HEK293 (cell line): ENCODE results near the gene ABHD15.

ENCODE experiments used
- CTCF ChIA-PET: fragments of 350-600 bp; formaldehyde crosslinking; extraction: SDS; loops from one replicate; lab custom pipeline; 2021; ENCODE audit warnings: antibody characterized with exemption; lab: Yijun Ruan, JAX
- POLR2A ChIA-PET: fragments of 300-600 bp; formaldehyde crosslinking; extraction: SDS; loops from one replicate; lab custom pipeline; 2020; ENCODE audit warnings: antibody characterized with exemption, inconsistent platforms; lab: Yijun Ruan, JAX
- H3K27ac ChIP-seq: fragments of 200-500 bp; sonication (Bioruptor generic); 2 replicates; pipeline ENCODE4 v1.5.1; 2014; ENCODE audit warnings: low read depth, low read length, control low read depth, inconsistent platforms; ENCODE audit errors: extremely low read depth
- H3K36me3 ChIP-seq, 2 experiments: fragments of 200-500 bp in 1 of 2; sonication (Bioruptor generic) in 1 of 2; 1 replicate in 1 of 2; 2 replicates in 1 of 2; pipeline ENCODE4 v1.5.1; 2014 to 2017; ENCODE audit warnings: inconsistent platforms in 2 of 2, low read length in 2 of 2; ENCODE audit not compliant: control insufficient read depth in 2 of 2, insufficient read depth in 1 of 2
- H3K4me1 ChIP-seq: fragments of 200-500 bp; sonication (Bioruptor generic); 2 replicates; pipeline ENCODE4 v1.5.1; 2014; ENCODE audit warnings: mild to moderate bottlenecking, low read length, inconsistent platforms; ENCODE audit not compliant: control insufficient read depth, insufficient read depth
- H3K4me3 ChIP-seq: 2 replicates; pipeline ENCODE4 v1.5.1; 2011; ENCODE audit warnings: low read depth, mild to moderate bottlenecking, control low read depth, low read length, moderate library complexity
- H3K9me3 ChIP-seq: fragments of 200-500 bp; sonication (Bioruptor generic); 2 replicates; pipeline ENCODE4 v1.5.1; 2014; ENCODE audit warnings: low read depth, low read length, inconsistent platforms; ENCODE audit not compliant: control insufficient read depth, insufficient read depth
- EGR2 ChIP-seq: fragments of 450-650 bp; formaldehyde crosslinking; IDR thresholded peaks from 2 replicates; pipeline ENCODE4 v1.5.1; 2016; ENCODE audit warnings: low read depth, missing biosample characterization, missing genetic modification characterization
- GLIS1 ChIP-seq: fragments of 450-650 bp; formaldehyde crosslinking; IDR thresholded peaks from 2 replicates; pipeline ENCODE4 v1.5.1; 2016; ENCODE audit warnings: missing biosample characterization, missing genetic modification characterization
- HOXC10 ChIP-seq: sonication (generic); formaldehyde crosslinking; IDR thresholded peaks from 2 replicates; pipeline ENCODE4 v1.8.1; 2023; ENCODE audit warnings: mild to moderate bottlenecking, missing genetic modification reagents
- IKZF3 ChIP-seq: fragments of 450-650 bp; IDR thresholded peaks from 2 replicates; pipeline ENCODE4 v1.5.0; 2018; ENCODE audit warnings: missing biosample characterization, mild to moderate bottlenecking, missing genetic modification characterization, moderate library complexity
- MZF1 ChIP-seq: fragments of 450-650 bp; formaldehyde crosslinking; IDR thresholded peaks from 2 replicates; pipeline ENCODE4 v1.5.1; 2017; ENCODE audit warnings: missing biosample characterization, missing genetic modification characterization, borderline replicate concordance
- SCRT1 ChIP-seq: fragments of 450-650 bp; formaldehyde crosslinking; IDR thresholded peaks from 2 replicates; pipeline ENCODE4 v1.5.1; 2016; ENCODE audit warnings: missing biosample characterization, missing genetic modification characterization, borderline replicate concordance
- SCRT2 ChIP-seq: fragments of 450-650 bp; formaldehyde crosslinking; IDR thresholded peaks from 2 replicates; pipeline ENCODE4 v1.5.1; 2016; ENCODE audit warnings: missing biosample characterization, missing genetic modification characterization
- ZBTB7A ChIP-seq: fragments of 450-650 bp; formaldehyde crosslinking; IDR thresholded peaks from 2 replicates; pipeline ENCODE4 v1.5.1; 2016; ENCODE audit warnings: low read depth, missing biosample characterization, missing genetic modification characterization
- ZFHX2 ChIP-seq: fragments of 450-650 bp; formaldehyde crosslinking; conservative IDR thresholded peaks from 2 replicates; pipeline ENCODE4 v1.5.1; 2016; ENCODE audit warnings: missing biosample characterization, missing genetic modification characterization
- ZFP3 ChIP-seq: fragments of 450-650 bp; formaldehyde crosslinking; IDR thresholded peaks from 2 replicates; pipeline ENCODE4 v1.5.1; 2016; ENCODE audit warnings: low read depth, missing biosample characterization, missing genetic modification characterization
- ZNF19 ChIP-seq: fragments of 450-650 bp; formaldehyde crosslinking; IDR thresholded peaks from 2 replicates; pipeline ENCODE4; 2016; ENCODE audit warnings: missing biosample characterization, missing genetic modification characterization, low read depth
- ZNF48 ChIP-seq: fragments of 450-650 bp; formaldehyde crosslinking; IDR thresholded peaks from 2 replicates; pipeline ENCODE4 v1.5.1; 2016; ENCODE audit warnings: missing biosample characterization, missing genetic modification characterization
- ZNF549 ChIP-seq: fragments of 450-650 bp; IDR thresholded peaks from 2 replicates; pipeline ENCODE4 v1.5.1; 2018; ENCODE audit warnings: missing biosample characterization, missing genetic modification characterization, mild to moderate bottlenecking, inconsistent platforms, moderate library complexity
- ZNF600 ChIP-seq: fragments of 450-650 bp; formaldehyde crosslinking; IDR thresholded peaks from 2 replicates; pipeline ENCODE4 v1.5.1; 2016; ENCODE audit warnings: missing biosample characterization, missing genetic modification characterization
- ZNF626 ChIP-seq: fragments of 450-650 bp; sonication (Bioruptor Pico); formaldehyde crosslinking; IDR thresholded peaks from 2 replicates; pipeline ENCODE4 v1.5.1; 2018; ENCODE audit warnings: missing biosample characterization, missing genetic modification characterization, inconsistent platforms
- TF ChIP-seq, protein P1 (sequence below): fragments of 450-650 bp; formaldehyde crosslinking; IDR thresholded peaks from 2 replicates; pipeline ENCODE4 v1.5.1; 2016; ENCODE audit warnings: missing biosample characterization, missing genetic modification characterization
- TF ChIP-seq, protein P2 (sequence below): fragments of 450-650 bp; formaldehyde crosslinking; IDR thresholded peaks from 2 replicates; pipeline ENCODE4 v1.5.1; 2016; ENCODE audit warnings: missing biosample characterization, missing genetic modification characterization
- TF ChIP-seq, protein P3 (sequence below): fragments of 450-650 bp; formaldehyde crosslinking; IDR thresholded peaks from 2 replicates; pipeline ENCODE4 v1.5.1; 2016; ENCODE audit warnings: missing biosample characterization, missing genetic modification characterization

Gene ABHD15

DNA sequence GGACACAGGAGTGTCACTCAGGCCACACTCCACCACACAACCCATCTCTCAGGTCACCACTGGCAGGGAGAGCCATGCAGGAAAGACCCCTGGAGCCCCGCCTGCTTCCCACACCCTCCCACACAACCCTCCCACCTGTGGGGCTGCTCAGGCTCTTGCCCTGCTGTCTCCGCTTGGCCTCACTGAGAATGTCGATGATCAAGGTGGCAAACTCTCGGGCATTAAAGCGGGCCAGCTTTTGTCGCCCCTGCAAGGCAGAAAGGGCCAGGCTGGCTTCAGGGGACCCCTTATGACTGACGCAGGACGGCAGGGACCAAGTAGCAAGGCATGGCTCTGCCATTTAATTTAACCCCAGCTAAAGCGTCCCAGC lies 10.1 kb upstream of the ABHD15 start:
- Histone ChIP-seq H3K36me3 (peaks cover 14 to 94% of the 10 kb centered on the region in 2 experiments), H3K4me3 (no peak overlapping the region), H3K9me3 (no peaks in the 10 kb centered on the region), H3K27ac (no peak overlapping the region)
- CTCF ChIA-PET: interaction anchor here (0.5 to 1.3 kb wide), 2 partner anchors 207 to 506 kb away, joined by 3 to 4 read pairs; no protein-coding TSS in a partner anchor
- TF ChIP-seq SCRT2 (peak; percentile 29; the same call in 1 of the 2 replicates), EGR2 (tag by site-specific recombination) (peak; percentile 64), ZNF626 (no peak), ZFHX2 (tag by site-specific recombination) (peak; percentile 74), ZNF19 (tag by site-specific recombination) (no peak)
- TF ChIP-seq, protein P1, sequence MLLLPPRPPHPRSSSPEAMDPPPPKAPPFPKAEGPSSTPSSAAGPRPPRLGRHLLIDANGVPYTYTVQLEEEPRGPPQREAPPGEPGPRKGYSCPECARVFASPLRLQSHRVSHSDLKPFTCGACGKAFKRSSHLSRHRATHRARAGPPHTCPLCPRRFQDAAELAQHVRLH: no peak
- TF ChIP-seq, all 188 proteins: peak for 3
- no peaks in the 10 kb centered on the region for H3K4me1 ChIP-seq
- POLR2A ChIA-PET: interaction anchor here (1.0 to 1.4 kb wide), 4 partner anchors 10 to 283 kb away, joined by 3 to 5 read pairs (median 4); partner anchors contain the start of genes ABHD15 and NUFIP2

DNA sequence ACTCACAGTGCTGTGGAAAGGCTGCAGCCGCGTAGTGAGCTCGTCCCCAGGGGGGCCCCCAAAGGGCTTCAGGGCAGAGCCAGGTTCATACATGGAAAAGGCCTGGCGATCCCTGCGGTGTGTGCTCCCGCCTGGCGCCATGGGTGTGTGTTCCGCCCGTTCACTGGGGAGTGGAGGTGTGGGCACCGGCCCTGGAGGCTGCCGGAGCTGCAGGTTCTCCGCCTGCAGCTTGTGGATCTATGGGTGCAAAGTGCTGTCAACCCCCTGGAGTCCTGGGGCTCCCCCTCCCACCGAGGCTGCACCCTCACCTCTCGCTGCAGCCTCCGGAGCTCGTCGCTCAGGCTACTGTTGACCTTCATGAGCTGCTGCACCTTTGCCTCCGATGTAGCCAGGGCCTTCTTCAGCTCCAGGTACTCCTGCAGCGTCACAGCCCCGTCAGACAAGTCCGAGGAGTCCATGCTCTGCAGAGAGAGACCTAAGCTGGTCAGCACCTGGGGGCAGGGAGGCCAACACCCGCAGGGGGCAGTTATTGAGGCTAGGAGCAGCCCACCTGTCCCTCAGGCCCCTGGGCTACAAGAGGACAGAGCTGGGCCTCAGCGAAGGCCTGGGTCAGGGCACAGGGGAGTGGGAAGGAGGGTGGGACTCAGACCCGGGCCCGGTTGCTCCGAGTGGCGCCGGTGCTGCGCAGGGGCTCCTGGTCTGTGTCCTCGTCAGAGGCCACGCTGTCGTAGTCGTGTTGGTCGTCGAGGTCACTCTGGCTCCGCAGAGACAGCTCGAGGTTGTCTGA lies 9.6 kb upstream of the ABHD15 start:
- ChIA-PET CTCF (interaction anchor here (0.5 to 1.3 kb wide), 2 partner anchors 207 to 507 kb away, joined by 3 to 4 read pairs; no protein-coding TSS in a partner anchor), POLR2A (interaction anchor here (1.0 to 2.7 kb wide), 4 partner anchors 9 to 282 kb away, joined by 3 to 11 read pairs (median 4); partner anchors contain the start of genes ABHD15, ANKRD13B and NUFIP2)
- H3K27ac ChIP-seq: no peak overlapping the region
- TF ChIP-seq GLIS1 (tag by site-specific recombination) (peak; percentile 43; the same call in 1 of the 2 replicates), MZF1 (tag by site-specific recombination) (no peak), ZBTB7A (no peak)
- H3K4me1 ChIP-seq: no peaks in the 10 kb centered on the region
- H3K36me3 ChIP-seq: peaks cover 14 to 94% of the 10 kb centered on the region in 2 experiments
- no peak overlapping the region for H3K4me3 ChIP-seq
- H3K9me3 ChIP-seq: no peaks in the 10 kb centered on the region

DNA sequence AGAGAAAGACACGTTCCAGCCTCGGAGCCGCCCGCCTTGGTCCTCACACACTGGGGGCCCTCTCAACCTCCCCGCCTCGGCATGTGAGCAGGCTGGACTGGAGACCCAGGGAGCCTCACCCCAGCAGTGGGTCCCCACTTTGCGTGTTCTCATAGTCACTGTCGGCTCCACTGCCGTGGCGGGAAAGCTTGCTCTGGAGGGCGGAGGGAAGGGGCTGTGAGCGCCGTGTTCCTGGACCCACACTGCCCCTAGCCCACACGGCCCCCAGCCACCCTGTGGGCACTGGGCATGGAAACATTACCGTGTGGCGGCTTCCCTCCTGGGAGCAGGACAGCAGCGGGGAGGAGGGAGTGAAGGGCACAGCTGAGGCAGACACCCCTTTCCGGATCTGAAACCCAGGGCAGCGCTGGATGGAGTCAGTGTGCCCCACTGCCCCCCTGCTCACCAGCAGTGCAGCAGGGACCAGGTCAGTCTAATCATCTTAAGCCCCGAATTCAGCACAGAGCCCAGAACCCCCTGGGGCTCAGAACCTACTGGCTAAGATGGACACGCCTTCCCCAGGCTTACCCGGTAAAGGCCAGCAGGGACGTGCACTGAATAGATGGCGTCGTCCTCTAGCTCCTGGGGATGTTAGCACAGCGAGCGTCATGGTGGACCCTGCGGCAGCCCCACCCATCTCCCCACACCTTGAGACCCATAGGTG lies 8.8 kb upstream of the ABHD15 start:
- POLR2A ChIA-PET: interaction anchor here (0.5 to 2.7 kb wide), 4 partner anchors 13 to 269 kb away, joined by 3 to 11 read pairs (median 5); partner anchors contain the start of gene ANKRD13B

More for the DNA sequence above, 8.8 kb upstream of the ABHD15 start:
- no peaks in the 10 kb centered on the region for H3K9me3 ChIP-seq
- peaks cover 9 to 95% of the 10 kb centered on the region in 2 experiments for H3K36me3 ChIP-seq
- H3K4me1 ChIP-seq: no peaks in the 10 kb centered on the region
- H3K27ac ChIP-seq: no peak overlapping the region
- H3K4me3 ChIP-seq: no peak overlapping the region
- no peak for TF ChIP-seq ZFP3 (tag by site-specific recombination)
- no peak for TF ChIP-seq ZNF549
- no peak for TF ChIP-seq SCRT1 (tag by site-specific recombination)
- no peak for TF ChIP-seq IKZF3 (tag by site-specific recombination)
- TF ChIP-seq, protein P2, sequence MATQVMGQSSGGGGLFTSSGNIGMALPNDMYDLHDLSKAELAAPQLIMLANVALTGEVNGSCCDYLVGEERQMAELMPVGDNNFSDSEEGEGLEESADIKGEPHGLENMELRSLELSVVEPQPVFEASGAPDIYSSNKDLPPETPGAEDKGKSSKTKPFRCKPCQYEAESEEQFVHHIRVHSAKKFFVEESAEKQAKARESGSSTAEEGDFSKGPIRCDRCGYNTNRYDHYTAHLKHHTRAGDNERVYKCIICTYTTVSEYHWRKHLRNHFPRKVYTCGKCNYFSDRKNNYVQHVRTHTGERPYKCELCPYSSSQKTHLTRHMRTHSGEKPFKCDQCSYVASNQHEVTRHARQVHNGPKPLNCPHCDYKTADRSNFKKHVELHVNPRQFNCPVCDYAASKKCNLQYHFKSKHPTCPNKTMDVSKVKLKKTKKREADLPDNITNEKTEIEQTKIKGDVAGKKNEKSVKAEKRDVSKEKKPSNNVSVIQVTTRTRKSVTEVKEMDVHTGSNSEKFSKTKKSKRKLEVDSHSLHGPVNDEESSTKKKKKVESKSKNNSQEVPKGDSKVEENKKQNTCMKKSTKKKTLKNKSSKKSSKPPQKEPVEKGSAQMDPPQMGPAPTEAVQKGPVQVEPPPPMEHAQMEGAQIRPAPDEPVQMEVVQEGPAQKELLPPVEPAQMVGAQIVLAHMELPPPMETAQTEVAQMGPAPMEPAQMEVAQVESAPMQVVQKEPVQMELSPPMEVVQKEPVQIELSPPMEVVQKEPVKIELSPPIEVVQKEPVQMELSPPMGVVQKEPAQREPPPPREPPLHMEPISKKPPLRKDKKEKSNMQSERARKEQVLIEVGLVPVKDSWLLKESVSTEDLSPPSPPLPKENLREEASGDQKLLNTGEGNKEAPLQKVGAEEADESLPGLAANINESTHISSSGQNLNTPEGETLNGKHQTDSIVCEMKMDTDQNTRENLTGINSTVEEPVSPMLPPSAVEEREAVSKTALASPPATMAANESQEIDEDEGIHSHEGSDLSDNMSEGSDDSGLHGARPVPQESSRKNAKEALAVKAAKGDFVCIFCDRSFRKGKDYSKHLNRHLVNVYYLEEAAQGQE (tag by site-specific recombination): no peak
- no peak for TF ChIP-seq HOXC10
- TF ChIP-seq, protein P3, sequence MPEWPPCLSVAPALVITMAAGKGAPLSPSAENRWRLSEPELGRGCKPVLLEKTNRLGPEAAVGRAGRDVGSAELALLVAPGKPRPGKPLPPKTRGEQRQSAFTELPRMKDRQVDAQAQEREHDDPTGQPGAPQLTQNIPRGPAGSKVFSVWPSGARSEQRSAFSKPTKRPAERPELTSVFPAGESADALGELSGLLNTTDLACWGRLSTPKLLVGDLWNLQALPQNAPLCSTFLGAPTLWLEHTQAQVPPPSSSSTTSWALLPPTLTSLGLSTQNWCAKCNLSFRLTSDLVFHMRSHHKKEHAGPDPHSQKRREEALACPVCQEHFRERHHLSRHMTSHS (tag by site-specific recombination): no peak
- TF ChIP-seq ZNF48: no peak
- TF ChIP-seq ZNF600 (tag by site-specific recombination): no peak
- CTCF ChIA-PET: interaction anchor here (1.3 kb wide), 1 partner anchor 206 kb away, joined by 4 read pairs; no protein-coding TSS in a partner anchor
